ENCODE data around the gene IGFBP1.

DNA sequence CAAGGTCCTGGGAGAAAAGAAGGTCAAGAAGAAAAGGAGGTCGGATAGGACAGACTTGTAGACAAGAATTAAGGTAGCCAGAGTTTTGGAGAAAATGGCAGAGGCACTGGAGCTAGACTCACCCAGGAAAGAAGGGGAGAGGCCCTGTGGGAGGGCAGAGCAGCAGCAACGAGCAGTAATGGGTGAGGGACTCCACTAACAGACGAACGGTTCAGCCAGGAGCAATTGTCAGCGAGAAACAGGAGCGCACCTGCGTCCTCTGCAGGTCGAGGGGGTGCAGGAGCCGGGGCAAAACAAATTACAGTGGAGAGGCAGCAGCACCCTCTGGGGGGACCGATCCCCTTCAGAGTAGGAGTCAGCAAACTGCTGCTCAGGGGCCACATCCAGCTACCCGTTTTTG is 51.3 kb downstream of the IGFBP1 start:
- no peak for TF ChIP-seq POLR2AphosphoS5 (IDR thresholded peaks at IDR 0.05; ENCODE audit: low read depth, low read length)
- no peak for TF ChIP-seq TAF1 (IDR thresholded peaks at IDR 0.05; ENCODE audit: borderline replicate concordance, low read depth, low read length)

Data from GM12892 (cell line).